NCI-H69 (cell line): Measurements from ENCODE around the gene SDK1.

ENCODE experiments used
- DNase-seq: peaks from one replicate; lab custom pipeline; 2025; lab: John Stamatoyannopoulos, UW

The SDK1 gene

DNA sequence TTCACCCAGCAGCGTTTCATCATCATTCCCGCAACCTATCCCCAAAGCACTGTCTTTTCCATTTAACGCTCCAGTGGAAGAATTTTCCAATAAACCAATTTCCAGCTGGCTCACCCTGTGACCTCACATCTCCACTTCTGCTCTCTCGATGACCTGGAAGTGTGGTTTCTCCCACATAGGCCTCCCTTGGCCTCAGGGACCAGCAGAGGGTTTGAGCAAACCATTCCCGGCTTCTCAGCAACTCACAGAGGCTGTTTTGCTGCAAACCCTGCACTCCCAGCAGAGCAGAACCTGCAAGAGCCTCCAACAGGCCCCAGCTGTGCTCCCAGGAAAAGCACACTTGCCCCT lies 858.1 kb downstream of the SDK1 start:
- DNase-seq: no peak

DNA sequence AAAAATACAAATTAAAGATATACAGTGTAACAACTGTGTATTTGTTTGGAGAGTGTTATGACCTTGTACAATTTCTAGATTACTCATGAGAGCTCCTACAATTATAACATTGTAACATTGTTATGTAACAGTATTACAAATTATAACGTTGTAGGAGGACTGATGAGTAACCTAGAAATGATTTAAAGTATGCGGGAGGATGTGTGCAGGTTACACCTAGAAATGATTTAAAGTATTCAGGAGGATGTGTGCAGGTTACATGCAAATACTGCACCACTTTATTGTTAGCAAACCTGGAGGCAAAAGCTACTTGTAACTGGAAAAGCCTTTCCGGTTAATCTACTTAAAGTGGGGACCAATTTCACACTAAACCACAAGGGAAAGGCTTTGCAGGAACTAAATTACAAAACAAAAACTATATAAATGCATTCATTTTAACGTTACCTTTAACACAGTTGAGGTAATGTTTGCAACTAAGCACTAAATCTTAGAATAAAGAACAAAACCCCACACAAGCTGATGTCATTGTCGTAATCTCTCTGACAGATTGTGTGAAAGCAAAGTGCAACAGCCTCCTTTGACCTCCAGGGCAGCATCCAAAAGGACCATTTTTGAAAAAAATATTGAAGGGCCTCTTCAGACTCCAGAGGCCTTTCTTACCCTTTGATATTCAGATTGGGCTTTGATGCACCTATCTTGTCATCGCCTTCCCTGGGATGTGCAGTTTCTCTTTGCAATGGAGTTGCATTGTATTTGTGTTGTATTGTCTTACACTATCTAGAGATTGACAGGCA lies 858.9 kb downstream of the SDK1 start:
- no peak for DNase-seq

DNA sequence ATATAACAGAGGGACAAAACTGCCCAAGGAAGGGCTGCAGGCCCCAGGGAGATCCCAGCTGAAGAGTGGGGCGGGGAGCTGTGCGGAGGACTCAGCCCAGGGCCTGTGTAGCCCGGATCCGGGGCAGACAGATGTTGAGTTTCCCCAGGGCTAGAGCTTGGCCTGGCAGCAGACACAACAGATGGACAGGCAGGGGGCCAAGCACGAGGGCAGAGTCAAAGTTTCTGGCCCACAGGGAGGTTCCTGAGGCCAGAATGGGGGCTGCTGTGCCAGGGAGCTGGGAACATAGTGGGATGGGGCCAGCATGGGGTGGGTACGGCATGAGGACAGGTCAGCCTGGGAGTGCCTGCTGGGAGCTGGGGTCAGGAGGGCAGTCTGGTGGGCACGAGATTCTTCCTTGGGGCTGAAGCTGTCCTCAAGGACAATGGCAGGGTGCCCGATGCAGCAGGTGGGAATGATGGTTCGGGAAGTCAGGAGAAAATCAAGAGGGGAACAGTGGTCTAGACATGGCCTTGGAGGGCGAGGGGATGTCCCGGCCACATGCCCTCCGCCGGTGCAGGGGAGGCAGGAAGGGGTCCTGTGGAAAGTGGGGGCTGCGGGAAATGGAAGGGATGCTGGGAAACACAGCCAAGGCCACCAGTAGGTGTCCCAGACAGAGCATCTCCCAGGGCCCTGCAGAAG lies 862.0 kb downstream of the SDK1 start:
- DNase-seq: peak; percentile 28

DNA sequence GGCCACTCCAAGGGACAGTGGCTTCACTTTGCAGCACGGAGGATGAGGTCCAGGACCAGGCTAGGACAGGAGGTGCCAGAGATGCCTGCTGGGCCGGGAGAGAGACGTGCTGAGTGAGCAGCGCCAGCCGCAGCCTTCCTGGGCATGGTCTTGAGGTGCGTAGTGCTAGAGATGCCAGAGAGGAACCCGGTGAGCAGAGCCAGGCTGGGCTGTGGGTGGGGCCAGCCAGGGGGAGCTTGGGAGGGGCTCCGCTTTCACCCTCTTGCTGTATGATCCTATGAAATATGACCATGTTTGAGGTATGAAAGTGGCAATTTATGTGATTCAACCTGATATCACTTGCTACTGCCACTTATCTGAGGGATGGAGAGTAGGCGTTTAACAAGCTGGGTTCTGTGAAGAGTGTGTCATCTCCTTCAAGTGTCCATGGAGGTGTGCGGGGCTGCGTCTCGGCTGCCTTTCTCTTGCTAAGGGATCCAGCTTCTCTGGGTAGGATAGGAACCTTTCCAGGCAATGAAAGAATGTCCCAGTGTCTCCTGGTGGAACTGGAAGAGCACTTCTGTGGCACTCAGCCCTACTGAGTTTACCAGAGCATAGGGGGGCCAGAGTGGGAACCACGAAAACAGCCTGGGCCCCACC lies 862.6 kb downstream of the SDK1 start:
- DNase-seq: no peak

DNA sequence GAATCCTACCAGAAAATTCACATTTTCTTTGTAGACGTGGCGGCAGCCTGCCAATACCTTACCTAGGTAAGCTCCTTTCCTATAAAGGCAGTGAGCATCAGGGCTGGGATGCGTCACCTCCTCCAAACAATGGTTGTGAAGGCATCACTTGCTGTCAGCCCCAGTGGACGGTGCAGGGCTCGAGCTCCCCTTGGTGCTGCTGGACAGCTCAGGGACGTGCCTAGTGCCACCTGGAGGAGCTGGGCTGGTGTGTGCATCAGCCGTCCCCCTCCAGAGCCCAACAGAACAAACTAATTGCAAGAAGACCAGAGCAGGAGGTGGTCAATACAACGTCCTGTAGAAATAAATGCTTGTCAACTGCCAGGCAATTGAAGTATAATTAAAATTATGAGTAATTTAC lies 863.5 kb downstream of the SDK1 start:
- peak; percentile 59 for DNase-seq

DNA sequence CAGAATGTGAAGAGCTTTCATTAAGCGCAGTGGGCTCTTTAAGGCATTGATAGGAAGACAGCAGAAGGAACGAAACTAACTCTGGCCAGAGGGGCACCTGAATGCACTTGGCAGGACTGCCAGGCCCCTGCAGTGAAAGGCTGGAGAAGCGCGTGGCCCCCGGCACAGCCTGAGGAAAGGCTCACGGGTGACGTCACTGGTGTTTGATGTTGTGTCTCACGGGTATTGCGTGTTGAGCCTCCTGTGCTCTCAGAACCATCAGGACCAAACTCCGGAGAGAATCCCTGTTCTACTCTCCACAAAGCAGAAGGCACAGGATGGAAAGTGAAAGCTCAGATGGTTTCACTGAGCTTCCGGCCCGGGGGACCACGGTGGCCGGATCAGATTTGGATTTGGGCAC lies 865.3 kb downstream of the SDK1 start:
- no peak for DNase-seq

DNA sequence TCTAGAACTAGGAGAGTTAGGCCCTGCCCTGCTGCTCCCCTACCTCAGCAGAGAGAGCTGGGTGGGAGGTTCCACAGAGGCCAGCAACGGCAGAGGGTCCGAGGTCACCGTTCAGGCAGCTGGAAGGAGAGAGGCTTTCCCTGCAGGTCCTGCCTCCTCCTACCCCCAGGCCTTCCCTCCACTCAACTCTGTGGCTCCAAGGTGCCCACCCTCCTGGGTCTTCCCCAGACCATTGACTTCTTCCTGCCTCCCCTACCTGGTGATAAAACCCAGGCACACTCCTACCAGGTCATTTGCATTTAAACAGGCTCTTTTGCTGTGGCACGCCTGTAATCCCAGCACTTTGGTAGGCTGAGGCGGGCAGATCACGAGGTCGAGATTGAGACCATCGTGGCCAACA lies 865.8 kb downstream of the SDK1 start:
- no peak for DNase-seq

DNA sequence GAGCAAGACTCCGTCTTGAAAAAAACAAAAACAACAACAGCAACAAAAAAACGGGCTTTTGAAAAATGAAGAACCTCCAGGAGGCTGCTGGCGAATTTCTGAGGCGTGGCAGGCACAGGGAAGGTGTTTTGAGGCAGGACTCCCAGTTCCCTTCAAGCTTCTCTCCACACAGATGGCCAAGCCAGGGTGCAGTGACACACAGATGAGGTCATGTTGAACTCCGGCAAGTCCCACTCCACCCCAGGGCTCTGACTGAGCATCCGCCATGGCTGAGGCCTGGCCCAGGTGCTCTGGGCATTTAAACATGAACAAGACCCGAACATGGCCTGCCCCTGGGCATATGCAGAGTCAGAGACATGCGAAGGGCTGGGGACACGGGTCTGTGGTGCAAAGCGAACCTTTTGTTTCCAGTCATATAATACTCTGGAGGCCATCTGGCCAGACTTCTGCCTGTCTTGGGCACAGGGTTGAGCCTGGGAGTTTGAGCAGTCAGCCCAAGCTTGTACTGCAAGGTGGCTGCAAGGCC lies 866.4 kb downstream of the SDK1 start:
- no peak for DNase-seq

DNA sequence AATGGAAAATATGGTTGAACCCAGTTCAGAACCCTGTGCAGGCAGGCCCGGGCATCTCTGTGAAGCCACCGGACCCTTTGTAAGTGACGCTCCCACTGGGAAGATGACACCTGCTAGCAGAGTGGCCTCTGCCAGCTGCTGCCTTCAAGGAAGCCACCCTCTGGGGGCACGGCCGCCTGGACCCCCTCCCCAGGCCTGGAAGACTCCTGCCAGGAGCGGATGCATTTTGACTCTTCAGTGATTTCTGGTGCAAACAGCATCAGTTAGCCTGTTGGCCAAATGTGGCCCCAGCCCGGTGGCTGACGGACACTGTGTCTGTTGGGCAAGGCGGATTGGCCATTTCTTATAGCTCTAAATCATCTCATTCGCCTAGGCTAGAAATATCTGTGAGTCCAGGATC lies 867.0 kb downstream of the SDK1 start:
- no peak for DNase-seq

DNA sequence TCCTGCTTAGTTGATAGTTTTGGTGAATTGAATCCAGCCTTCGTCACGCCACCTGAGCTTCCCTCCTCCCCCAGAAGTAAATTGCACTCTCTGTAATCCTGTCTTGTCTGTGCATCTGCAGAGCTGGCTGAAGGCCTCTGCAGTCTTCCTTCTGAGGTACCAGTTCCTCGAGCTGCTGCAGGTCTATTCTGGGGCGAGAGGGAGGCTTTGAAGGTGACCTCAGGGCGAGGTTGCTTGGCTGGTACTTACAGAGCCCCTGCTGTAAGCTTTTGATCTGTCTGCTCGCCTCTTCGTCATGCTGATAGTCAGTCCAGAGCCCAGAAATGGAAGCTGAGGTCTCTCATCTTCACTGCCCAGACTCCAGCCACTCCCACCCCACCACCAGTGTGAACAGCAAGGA lies 867.5 kb downstream of the SDK1 start:
- no peak for DNase-seq

DNA sequence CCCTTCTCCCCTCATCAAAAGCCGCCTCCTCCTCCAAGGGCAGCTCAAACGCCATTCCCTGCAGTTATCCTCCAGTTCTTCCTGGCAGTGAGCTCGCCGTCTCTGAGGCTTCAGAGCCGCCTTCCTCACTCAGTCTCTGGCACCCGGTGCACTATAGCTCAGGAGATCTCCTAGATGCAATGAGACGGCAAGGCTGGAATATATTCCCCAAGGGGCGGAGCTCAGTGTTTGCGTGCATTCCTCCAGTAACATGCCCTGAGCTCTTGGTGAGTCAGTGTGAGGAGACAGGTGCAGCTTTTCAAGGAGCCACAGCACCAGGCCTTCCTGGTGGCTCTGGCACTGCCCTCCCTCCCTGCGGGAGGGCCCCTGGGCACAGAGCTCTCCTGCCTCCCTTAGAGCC lies 868.4 kb downstream of the SDK1 start:
- DNase-seq: no peak

DNA sequence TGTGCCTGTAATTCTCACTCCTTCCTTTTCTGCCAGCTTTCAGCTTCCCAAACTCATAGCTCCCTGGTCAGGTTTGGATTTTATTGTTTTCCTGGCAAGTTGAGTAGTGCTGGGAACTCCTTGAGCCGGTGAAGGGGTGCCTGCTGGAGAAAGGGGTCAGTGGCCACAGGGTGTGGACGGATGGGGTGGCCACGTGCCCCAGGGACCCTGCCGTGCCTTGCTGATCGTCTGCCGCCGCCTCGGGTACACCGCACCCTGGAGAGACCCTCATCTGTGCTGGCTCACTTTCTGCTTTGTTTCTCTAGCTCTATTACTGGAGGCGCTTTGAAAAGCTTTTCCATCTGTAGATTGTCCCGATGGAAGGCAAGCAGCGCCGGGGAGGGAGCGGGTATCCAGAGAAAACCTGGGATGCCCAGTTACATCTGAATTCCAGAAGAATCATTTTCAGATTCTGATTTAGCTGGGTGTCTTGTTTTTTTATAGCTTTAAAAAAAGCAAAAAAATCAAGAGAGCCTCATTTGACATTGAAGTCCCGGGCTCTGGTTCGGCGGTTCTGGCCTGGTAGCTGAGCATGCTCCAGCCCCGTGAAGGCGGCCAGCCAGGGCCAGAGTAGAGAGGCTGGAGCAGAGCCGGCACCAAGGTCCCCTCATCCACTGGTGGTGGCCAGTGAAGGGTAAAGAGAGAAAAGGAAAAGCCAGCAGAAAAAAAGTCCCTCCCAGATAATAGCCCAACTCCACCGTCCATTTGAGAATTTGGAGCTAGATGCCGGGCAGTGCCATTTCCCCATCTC lies 870.1 kb downstream of the SDK1 start:
- no peak for DNase-seq

DNA sequence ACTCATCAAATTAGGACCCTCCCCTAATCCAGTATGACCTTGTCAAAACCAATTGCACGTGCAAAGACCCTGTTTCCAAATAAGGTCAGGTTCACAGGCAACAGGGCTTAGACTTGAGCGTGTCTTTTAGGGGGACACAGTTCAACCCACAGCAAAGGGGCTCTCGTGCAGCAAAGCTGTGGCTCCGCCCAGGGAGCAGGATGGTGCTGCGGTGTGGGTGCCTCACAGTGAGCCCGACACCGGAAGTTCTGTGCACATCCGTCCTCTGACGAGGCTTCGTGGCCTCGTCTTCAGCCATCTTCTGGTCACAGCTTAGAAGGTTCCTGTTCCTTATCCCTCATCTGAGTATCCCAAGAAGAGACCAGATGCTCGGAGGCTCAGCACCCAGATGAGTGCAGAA lies 871.8 kb downstream of the SDK1 start:
- no peak for DNase-seq

DNA sequence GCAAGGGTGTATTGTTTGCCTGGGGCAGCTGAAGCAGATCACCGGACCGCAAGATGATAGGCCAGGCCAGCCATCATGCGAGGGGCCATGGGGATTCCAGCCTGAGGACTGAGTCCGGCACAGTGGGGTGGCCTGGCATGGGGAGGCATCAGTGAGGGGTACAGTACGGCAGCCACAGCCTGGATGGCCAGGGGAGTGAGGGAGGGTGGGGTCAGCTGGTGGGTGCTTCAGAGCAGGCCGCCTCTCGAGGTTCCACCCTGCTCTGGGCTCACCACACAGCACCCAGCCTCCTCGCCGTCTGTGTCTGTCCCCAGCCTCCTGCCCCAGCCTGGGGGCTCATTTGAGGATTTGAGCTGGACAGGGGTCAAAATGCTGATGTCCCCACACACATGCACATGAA lies 872.6 kb downstream of the SDK1 start:
- DNase-seq: no peak

DNA sequence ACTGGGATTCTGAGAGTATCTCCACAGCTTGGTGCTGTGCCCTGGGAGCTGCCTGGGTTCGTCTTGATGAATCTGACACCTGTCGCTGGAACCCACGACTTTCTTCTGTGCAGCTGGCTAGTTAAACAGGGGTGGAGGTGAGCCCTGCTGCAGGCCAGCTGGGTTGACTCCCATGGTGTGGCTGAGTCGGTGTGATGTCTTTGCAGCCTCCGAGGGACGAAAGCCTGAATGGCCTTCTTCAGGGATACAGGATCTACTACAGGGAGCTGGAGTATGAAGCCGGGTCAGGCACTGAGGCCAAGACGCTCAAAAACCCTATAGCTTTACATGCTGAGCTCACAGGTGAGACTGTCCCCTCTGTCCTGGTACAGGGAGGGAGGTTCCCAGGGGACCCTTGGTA lies 873.0 kb downstream of the SDK1 start:
- DNase-seq: no peak

DNA sequence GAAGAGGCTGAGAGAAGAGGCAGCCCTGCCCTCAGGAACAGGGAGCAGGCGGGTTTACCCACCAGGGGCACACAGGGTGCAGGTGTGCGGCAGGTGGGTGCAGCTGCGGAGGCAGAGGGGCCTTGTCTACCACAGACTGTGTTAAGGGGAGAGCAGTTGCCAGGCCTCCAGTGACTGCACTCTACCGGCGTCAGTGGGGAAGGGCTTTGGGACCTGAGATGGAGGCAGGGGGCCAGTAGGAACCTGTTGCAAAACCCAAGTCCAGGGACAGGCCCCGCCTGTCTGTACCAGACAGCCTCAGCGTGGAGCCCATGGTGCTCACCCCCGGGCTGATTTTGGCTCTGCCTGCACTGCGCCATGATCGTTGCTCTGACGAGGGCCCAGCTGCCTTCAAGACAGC lies 873.4 kb downstream of the SDK1 start:
- no peak for DNase-seq

DNA sequence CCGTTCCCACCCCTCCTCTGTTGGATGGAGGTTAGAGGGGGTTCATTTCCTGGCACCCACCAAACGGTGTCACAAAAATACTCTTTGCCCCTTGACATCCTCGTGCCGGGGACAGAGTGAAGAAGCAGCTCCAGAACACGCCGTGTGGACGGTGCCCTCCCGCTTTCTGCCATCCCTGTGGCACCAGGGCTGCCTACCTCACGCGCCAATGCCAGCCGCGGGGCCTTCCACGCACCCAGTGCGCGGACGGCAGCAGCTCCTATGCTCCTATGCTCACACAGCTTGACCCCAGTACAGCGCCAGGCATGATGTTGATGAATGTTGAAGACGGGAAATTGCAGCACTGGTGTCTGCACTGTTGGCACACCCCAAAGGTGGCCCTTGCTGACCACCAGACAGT lies 873.8 kb downstream of the SDK1 start:
- no peak for DNase-seq

DNA sequence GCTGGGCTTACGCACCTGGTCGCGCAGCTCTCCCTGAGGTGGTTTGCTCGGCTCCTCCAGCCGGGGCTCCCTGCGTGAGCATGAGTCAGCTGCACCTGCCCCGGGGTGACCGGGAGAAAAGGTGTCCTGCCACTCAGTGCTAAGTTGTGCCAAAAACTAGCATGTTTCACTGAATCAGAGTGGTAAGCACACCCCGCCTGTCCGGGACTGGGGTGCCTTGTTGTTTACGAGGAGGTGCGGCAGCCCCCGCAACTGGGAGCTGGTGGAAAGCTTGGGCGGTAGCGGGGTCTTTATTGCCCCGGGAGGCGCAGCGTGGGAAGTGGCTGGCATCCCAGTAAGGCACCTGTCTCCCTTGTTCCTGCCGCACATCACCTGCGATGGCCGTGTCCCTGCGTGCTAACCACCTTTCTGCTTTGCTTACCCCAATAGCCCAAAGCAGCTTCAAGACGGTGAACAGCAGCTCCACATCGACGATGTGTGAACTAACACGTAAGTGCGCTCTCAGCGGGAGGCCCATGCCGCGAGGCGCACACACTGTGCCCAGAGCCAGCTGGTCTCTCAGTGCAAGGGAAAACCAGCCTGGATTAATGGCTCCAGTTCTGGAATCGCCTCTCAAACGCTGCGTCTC lies 874.4 kb downstream of the SDK1 start:
- no peak for DNase-seq

DNA sequence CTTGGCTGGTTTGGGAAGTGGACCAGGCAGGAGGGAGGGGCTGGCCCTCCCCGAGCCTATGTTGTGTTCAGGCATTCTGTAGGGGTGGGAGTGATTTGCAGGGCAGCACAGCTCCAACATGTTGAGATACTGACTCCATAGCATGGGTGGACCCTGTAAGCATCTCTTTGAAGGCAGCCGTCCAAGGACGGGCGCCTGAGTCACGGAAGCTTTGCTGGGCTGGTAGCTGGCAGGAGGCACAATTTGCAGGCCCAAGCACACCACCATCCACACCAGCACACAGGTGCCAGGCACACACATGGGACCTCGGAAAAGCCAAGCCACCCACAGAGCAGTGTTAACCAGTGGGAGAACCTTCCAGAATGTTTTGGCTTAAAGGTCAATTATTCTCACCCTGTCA lies 875.9 kb downstream of the SDK1 start:
- no peak for DNase-seq

DNA sequence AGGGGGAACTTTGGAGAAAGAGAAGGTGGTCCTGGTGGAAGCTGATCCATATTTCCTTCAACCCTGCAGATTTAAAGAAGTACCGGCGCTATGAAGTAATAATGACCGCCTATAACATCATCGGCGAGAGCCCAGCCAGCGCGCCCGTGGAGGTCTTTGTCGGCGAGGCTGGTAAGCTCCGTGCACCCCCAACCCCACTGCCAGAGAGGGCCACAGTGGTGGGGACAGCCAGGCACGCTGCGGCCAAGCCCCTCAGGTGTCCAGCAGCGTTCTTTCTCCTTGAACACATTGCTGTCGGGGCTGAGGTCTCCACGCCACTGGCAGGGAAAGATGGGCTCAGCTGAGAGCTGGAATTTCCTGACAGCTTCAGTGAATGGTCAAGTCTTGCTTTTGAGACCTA lies 877.4 kb downstream of the SDK1 start:
- DNase-seq: no peak

DNA sequence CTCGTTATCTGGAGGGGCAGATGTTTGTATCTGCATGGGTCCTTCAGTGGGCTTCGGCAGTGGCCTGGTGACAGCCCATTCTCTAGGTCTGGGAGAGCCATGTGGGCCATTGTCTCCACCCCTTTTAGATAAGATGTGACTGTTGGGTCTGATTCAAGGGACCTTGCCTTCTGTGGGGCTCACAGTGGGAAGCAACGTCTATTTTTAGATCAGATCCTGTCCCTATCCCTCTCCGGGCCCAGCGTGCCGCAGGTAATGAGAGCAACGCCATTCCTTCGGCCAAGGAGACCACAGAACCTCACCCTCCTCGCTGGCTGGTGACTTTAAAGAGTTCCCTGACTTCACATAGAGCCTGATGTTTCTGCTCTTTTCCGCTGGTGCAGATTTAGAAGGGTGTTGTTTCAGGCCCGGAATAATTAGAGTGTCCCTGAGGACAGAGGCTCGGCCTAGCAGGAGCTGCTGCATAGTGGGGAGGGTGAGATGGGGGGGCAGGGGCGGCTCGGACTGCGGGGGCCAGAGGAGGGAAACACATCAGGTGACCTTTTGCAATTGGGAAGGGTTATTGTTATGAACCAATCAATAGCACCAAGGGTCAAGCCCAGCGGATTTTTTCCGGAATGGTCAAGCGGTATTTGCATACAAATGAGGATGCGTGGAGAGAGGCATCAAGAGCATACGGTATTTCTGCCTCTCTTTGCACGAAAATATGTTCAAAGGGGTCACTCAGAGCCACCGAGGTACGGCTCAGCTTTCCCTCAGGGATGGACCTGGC lies 878.0 kb downstream of the SDK1 start:
- DNase-seq: no peak
